NCI-H2107 (cell line): Measurements from ENCODE around the gene BMPR2.
"Not testable (repeated sequence)": the region's sequence is repeated elsewhere in the genome, so short reads cannot be mapped to it uniquely, and the experiment has no call there.

Experiments
- DNase-seq: peaks from one replicate; lab custom pipeline; 2025; lab: John Stamatoyannopoulos, UW

BMPR2 gene

DNA sequence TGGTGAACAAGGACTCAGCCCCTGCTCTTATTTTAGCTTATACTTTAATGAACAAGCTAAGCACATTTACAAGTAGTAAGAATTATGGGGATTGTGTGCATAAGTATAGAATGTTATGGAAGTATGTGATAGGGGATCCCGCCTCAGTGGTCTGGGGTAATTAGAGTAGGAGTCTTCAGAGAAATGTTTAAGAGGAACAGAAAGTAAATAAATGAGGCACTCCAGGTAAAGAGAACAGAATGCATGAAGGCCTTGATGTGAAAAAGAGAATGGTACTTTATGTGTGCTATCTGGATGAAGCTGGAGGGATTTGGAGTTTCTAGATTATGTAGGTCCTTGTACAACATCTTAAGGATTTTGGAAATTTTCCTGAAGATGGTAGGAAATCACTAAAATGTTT lies 76.6 kb downstream of the BMPR2 start:
- no peak for DNase-seq

DNA sequence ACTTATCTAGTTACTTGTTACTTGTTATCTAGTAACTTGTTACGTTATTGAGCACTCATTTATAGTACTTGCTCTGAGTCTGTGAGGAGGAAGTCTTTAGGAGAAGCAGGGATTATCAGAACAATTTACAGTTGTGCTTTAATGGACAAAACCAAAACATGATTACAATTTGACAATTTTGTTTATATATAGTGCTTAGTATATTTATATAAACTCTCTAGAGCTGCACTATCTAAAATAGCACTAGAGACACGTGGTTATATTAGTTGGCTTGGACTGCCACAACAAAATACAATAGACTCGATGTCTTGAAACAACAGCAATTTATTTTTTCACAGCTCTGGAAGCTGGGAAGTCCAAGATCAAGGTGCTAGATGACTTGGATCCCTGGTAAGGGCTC lies 78.4 kb downstream of the BMPR2 start:
- DNase-seq, result no peak

DNA sequence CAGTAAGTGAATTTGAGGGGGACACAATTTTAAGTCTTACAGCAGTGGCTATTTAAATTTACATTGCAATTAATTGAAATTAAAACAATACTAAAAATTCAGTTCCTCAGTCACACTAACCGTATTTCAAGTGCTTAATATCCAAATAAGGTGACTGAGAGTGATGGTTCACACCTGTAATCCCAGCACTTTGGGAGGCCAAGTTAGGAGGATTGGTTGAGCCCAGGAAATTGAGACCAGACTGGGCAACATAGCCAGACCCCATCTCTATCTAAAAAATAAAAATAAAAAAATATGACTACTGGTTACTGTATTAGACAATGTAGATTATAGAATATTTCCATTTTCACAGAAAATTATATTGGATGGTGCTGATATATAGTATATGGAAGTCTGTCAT lies 79.0 kb downstream of the BMPR2 start:
- DNase-seq, result no peak

DNA sequence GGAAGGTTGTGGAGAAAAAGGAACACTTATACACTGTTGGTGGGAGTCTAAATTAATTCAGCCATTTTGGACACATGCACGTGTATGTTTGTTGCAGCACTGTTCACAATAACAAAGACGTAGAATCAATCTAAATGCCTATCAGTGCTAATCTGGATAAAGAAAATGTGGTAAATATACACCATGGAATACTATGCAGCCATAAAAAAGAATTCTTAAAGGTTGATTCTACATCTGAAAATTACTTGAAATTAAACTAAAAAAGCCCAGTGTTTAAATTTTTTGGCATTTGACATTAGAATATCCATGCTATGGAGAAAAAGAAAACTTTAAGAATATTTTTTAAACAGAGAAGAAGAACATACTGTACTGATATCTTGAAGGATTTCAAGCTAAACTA lies 84.0 kb downstream of the BMPR2 start:
- no peak for DNase-seq

DNA sequence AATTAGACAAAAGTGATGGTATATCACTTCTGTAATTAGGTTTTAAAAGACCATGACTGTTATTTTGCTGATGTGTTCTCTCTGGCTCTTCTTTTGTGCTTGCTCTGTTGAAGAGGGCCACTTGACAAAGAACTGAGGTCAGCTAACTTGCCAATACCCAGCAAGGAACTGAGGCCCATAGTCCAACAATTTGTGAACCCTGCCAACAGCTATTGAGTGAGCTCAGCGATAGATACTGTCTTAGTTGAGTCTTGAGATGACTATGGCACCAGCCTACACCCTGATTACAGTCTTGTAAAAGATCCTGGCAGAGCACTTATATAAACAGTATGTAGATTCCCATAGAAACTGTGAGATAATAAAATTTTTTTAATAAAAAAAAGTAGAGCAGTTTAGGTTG lies 103.0 kb downstream of the BMPR2 start:
- no peak for DNase-seq

DNA sequence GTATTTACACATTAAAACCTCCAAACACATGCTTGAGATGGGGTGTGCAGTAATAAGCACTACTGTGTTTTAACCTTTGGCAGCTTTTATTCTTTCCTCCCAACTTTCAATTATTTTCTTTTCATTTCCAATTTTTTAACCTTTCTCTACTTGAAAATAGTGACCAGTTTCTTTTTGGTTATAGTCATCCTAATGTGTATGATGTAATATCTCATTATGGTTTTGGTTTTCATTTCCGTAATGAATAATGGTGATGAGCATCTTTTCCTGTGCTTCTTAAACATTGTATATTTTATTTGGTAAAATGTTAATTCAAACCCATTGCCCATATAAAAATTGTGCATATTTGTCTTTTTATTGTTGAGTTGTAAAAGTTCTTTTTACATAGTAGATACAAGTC lies 103.5 kb downstream of the BMPR2 start:
- no peak for DNase-seq

DNA sequence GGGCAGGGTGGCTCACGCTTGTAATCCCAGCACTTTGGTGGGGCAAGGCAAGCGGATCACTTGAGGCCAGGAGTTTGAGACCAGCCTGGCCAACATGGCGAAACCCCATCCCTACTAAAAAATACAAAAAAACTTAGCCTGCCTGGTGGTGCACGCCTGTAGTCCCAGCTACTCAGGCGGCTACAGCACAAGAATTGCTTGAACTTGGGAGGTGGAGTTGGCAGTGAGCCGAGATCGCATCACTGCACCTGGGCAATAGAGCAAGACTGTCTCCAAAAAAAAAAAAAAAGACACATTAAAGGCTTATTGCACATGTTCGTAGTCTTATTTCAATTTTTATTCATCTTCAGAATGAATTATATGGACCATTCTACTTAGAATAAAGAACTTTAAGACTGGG lies 110.2 kb downstream of the BMPR2 start:
- DNase-seq, result no peak

DNA sequence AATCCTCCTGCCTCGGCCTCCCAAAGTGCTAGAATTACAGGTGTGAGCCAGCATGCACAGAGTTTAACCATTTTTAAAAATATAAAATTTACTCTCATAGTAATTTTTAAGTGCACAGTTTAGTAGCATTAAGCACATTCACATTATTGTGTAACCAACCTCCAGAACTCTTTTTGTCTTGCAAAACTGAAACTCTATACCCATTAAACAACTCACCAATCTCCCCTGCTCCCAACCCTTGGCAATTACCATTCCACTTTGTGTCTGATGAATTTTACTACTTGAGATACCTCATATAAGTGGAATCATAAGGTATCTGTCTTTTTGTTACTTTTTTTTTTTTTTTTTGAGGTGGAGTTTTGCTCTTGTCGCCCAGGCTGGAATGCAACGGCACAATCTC lies 112.5 kb downstream of the BMPR2 start:
- no peak for DNase-seq

DNA sequence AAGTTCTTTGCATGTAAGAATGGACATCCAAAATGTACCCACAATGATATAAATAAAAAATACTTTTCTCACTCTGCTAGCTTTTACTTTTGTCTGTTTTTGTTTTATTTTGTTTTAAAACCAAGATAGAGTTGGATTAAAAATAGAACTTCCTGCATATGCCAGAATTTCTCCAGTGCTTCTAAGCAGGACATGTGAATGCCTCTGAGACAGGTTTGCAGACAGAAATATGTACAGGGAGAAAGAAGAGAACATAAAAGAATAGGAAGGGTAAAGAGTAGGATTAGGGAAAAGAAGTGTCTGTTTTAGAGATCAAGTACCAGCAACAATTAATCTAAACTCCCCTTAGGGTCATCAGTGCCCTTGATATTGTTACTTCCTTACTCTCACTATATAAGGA lies 114.4 kb downstream of the BMPR2 start:
- no peak for DNase-seq

DNA sequence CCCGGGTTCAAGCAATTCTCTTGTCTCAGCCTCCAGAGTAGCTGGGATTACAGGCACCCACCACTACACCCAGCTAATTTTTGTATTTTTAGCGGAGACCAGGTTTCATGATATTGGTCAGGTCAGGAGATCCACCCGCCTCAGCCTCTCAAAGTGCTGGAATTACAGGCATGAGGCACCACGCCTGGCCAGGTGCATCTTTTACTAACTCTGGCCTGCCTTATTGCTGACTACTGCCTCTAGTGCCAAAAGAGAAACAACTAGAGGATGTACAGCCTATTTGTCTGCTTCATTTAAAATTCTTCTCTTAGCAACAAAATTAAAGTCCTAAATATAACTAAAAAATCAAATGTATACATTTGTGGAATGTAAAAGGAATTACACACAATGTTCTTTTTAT lies 115.4 kb downstream of the BMPR2 start:
- no peak for DNase-seq

DNA sequence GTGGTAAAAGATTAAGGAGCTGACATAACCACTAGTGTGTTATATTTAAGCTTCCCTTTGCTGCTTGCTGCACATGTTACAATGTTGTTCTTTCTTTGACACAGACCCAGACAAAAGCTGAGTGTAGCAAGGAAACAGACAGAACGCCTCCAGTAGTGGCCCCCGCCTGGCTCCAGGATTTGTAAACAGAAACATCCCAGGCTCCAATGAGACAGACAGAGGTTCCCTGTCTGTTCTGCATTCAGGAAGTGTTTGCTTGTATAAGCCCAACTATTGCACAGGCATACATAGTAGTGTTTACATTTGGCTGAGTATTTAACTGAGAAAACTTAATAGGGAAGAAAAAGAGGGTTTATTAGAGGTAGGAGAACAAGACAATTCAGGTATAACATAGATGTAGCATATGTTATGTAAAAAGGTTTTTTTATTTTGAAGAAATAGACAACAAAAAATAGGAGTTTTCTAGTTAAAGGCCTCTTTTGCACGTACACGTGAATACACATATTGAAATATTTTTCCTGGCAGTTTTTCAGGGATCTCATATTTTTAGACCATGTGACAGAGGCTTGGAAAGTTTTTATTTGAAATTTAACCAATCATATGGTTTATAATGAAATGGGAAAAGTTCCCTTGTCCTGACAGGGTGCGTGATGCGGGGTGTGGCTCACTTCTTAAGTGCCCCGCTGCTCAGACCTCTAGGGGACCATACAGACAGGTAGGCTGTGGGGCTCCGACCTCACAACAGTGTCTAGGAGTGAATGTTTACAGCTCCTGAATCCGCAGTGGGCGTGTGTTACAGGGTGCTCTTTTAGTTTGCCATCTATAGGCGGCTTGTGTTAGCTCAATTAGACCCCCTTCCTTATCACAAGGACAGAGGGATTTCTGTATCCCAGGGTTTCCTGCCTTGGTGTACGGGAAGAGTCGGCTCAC lies 118.4 kb downstream of the BMPR2 start:
- DNase-seq, result no peak

DNA sequence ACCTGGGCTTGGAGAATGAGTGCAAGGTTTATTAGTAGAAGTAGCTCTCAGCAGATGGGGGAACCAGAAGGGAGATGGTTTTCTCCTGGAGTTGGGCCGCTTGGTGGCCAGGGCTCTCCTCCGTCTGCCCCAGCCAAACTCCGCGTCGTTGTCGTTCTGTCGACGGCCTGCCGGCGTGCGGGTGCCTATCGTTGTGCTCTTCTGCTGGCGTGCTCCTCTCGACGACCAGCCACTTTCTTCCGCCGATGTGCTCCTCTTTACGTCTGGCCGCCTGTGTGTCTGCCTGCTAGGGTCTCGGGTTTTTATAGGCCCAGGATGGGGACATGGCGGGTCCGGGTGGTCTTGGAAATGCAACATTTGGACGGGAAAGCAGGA lies 119.1 kb downstream of the BMPR2 start:
- no peak for DNase-seq

DNA sequence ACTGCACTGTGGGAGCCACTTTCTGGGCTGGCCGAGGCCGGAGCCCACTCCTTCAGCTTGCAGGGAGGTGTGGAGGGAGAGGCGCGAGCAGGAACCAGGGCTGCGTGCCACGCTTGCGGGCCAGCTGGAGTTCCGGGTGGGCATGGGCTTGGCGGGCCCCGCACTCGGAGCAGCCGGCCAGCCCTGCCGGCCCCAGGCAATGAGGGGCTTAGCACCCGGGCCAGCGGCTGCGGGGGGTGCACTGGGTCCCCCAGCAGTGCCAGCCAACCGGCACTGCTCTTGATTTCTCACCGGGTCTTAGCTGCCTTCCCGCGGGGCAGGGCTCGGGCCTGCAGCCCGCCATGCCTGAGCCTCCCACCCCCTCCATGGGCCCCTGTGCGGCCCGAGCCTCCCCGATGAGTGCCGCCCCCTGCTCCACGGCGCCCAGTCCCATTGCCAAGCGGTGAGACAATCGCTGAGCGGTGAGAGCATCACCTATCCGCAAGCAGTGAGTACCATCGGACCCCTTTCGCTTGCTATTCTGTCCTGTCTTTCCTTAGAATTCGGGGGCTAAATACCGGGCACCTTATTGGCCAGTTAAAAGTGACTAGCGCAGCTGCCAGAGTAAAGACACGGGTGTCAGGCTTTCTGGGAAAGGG lies 120.8 kb downstream of the BMPR2 start:
- DNase-seq, result not testable (repeated sequence)

DNA sequence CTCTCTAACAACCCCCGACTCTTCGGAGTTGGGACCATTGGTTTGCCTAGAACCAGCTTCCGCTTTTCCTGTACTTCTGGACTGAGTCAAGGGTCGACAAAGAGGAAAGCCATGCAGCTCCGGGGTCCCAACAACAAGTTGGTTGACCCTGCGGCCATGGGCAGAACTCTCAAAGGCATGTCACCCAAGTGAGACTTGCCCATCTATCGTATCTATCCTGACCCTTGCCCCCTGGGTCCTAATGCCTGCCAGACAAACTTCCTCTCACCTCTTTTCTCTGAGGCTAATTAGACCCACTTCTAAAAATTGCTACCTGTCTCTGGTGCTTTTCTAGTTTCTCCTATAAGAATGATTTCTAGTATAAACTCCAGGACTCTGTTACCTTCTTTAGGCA lies 121.3 kb downstream of the BMPR2 start:
- DNase-seq, result not testable (repeated sequence)

DNA sequence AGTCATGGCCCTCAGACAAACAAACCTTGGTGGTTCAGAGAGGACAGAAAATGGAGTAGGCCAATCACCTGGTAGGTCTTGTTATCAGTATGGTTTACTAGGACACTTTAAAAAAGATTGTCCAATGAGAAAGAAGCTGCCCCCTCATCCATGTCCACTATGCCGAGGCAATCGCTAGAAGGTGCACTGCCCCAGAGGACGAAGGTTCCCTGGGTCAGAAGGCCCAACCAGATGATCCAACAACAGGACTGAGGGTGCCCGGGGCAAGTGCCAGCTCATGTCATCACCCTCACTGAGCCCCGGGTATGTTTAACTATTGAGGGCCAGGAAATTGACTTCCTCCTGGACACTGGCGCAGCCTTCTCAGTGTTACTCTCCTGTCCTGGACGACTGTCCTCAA lies 123.7 kb downstream of the BMPR2 start:
- not testable (repeated sequence) for DNase-seq

DNA sequence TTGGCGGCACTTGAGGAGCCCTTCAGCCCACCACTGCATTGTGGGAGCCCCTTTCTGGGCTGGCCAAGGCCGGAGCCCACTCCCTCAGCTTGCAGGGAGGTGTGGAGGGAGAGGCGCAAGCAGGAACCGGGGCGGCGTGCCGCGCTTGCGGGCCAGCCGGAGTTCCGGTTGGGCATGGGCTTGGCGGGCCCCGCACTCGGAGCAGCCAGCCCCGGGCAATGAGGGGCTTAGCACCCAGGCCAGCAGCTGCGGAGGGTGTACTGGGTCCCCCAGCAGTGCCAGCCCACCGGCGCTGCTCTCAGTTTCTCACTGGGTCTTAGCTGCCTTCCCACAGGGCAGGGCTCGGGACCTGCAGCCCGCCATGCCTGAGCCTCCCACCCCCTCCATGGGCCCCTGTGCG lies 127.1 kb downstream of the BMPR2 start:
- DNase-seq, result not testable (repeated sequence)

DNA sequence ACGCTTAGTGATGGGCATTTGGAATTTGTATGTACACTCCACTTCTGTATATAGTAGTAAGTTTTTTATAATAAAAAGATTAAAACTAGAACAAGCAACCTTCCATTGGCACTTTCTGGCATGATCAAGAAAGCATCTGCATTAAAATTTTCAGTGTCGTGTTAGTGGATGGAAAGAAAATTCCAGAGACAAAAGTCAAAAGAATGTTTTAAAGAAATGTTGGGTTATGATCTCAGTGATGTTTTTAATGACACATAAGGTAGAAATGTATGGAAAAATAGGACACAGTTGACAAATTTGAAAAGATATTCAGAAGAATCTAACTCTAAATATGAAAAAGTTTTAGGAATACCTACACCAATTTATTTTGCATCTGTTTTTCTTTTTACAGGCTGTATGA lies 132.6 kb downstream of the BMPR2 start:
- no peak for DNase-seq

DNA sequence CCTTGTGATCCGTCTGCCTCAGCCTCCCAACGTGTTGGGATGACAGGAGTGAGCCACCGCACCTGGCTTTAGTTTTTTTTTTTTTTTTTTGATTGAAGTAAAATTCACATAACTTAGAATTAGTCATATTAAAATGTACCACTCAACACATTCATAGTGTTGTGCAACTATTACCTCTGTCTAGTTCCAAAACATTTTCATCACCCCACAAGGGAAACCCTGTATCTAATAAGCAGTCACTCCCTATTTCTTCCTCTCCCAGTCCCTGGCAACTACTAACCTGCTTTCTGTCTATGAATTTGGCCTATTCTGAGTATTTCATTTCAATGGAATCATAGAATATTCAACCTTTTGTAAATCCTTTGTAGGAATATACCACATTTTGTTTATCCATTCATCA lies 134.8 kb downstream of the BMPR2 start:
- DNase-seq, result no peak

DNA sequence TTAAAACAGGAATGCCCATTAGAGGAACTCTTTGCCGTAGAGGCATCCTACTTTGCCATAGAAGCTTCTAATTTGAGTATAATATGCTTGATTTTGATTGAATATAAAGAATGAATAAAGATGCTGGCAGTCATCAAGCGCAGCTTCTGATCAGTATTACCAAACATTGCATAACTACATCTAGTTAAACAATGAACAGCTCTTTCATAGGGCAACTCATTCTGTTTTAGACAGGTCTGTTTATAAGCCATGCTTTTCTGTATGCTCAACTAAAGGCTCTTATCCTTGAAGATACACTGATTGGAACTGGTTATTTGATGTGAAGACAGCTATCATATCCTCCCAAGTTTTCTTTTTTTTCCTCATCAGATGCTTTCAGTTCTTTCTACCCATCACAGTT lies 136.0 kb downstream of the BMPR2 start:
- DNase-seq, result no peak

DNA sequence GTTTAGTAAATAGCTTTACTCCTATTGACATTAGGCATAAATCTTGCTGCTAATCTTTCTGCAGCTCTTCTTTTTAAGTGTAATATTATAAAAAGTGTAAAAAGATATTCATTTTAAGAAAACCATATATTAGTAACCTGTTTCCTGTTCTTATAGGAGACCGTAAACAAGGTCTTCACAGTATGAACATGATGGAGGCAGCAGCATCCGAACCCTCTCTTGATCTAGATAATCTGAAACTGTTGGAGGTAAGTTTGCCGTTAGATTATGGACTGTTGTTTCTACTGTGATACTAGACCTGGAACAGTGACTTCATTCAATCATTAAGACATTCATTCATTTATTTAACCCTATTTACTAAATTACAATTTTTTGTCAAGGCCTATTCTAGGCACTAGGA lies 138.6 kb downstream of the BMPR2 start:
- no peak for DNase-seq

DNA sequence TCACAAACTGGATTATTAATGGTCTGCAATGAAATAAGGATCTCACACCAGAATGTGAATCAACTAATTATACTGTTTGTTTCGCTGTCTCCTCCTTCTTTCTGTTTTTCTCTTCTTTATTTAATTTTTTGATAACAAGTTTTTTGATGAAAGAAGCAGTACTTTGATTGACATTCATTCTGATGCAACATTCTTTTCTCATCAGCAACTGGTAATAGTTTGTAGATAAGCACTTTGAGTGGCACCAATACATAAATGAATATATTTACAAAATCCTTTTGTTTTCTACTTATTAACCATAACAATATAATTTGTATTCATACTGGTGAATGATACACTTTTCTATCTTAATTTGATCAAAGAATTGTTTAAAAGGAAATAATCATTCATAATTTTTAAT lies 143.3 kb downstream of the BMPR2 start:
- no peak for DNase-seq

DNA sequence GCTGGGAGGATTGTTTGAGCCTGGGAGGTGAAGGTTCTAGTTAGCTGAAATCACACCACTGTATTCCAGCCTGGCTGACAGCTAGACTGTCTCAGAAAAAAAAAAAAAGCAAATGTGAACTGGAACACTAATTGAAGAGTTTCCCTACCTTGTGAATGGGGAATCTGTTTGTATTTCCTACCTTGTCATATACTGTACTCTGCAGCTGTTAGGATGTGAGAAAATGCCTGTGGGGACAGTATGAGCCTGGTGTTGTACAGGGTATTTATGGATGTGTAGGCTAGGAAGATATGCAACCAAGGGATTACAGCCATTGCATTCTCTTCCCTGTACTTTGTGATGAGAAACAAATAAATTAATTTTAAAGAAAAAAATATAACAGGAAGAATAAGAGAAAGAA lies 145.3 kb downstream of the BMPR2 start:
- DNase-seq, result no peak

DNA sequence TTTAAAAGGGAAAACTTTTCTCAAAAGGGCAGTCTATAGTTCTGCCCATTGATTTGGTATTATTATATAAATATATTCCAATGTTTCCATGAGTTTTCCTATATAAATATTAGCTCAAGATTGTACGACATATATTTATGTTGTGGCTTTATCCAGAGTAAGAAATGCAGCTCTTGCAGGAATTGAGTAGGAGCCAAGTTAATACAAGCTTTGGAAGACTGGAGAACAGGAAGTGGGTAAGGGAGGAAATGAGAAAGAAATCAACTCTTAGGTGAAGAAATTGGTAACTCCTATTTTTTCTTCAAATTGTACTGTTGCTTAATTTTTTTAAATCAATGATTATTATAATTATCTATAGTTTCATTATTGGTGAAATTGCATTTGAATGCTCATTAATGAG lies 153.3 kb downstream of the BMPR2 start:
- no peak for DNase-seq

DNA sequence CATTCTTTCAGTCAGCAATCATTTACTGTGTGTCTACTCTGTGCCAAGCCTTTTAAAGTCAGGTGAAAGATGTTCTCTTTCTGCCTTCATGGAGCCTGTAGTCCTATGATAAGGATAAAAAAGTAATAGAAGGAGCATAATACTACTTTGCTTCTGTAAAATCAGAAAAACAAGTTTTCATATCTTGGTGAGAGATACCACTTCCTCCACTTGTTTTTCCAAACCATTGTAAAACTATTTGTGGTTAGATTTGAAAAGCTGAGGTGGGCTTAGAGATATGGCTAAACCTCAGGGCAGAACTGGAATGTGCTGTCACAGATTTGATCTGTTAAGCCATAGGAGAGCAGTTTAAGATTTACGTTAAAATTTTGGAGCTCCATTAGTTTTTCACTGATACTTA lies 153.9 kb downstream of the BMPR2 start:
- DNase-seq, result no peak
